A549 treated with CpdA at 1 μM for 4 hours (cell line): ENCODE results near the gene IMMT. TPM values are rescaled to one million over a fixed set of nuclear protein-coding genes. Genes with fewer than 3 reads are reported as not detected.

Experiments
- total RNA-seq: library from RNA; stranded (reverse); fragments of 200-300 nt; extraction: Qiagen RNA extraction; gene quantifications from 5 replicates; pipeline ENCODE4 v1.2.3, GENCODE V29; 2022; ENCODE audit warnings: low read depth

The IMMT gene
- 106 to 117 TPM (median 111 TPM) in 5 replicates for total RNA-seq

DNA sequence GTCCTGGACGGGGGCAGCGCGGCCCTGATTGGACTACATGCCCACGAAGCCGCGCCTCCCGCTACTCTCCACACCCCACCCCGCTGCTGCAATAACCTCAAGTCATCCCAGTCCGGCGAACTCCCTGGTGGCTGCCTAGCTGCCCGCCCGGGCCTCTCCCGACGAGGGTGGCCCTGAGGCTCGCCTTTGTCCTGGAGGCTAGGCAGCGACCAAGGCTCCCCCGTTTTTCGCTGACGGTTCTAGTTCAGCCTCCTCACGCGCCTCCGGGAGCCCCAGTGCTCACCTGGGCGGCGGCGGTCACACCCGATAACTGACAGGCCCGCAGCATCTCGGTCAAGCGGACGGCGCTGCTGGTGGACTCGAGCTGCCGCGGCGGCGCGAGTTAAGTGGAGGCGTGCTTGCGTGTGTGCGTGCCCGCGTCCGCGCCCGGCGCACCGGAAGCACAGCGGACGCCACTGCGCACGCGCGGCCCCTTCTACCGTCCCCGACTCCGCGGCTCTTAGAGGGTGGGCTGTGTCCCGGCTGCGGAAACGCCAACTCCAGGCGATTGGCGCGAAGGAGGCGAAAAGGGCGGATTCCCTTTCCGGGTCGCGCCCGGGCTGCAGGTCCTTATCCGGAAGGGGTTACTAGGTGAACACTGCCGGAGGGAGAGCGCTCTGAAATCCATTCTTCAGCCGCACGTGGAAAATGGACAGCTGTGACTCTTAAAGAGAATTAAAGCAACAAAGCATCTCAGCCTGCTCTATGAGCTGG lies at the start of gene IMMT:
Gene IMMT, minus strand, starts transcription at position 408 of the 753 bp plus-strand sequence. Its CDS starts 80 bp downstream, at position 328.

DNA sequence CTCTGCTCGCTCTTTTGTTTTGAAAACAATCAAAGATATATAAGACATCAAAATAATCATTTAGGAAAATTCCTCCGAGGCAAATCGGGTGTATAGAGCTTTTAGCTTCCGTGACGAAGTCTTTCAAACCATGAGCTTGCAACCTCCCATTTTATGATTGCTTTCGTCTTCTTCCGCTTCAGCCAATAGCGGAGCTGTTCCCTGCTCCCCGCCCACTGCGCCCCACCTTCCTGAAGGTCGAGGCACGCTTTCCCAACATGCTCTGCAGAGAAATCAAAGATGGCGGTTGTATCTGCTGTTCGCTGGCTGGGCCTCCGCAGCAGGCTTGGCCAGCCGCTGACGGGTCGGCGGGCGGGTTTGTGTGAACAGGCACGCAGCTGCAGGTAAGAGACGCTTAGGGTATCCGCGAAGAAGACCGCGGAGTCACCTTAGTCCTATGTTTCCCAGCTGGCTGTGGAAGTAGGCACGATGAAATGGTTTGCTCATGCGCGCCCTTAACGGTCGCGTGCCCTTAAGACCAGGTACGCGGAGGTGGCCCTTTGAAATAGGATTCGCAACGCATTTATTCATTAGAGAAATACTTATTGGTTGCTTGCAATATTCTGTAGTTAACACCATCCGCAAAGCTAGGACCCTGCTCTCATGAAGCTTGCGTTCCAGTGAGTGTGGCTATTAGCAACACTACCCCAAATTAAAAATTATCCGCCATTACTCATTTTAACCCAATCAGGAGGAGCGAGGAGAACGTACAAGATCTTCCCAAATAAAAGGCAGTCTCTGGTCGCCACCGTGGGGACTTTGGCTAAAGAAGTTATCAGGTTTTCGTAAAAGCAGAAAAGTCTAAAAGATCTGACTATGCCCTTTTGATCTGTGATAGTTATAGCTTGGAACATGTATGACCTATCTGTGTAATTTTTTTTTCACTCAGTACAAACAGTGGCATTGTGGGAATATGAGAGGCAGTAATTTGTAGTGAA lies 89.0 kb downstream of the IMMT start, which contains the start of gene PTCD3:
Gene PTCD3, plus strand, starts transcription at position 267 of the 977 bp plus-strand sequence. Its CDS starts 13 bp downstream, at position 280.

DNA sequence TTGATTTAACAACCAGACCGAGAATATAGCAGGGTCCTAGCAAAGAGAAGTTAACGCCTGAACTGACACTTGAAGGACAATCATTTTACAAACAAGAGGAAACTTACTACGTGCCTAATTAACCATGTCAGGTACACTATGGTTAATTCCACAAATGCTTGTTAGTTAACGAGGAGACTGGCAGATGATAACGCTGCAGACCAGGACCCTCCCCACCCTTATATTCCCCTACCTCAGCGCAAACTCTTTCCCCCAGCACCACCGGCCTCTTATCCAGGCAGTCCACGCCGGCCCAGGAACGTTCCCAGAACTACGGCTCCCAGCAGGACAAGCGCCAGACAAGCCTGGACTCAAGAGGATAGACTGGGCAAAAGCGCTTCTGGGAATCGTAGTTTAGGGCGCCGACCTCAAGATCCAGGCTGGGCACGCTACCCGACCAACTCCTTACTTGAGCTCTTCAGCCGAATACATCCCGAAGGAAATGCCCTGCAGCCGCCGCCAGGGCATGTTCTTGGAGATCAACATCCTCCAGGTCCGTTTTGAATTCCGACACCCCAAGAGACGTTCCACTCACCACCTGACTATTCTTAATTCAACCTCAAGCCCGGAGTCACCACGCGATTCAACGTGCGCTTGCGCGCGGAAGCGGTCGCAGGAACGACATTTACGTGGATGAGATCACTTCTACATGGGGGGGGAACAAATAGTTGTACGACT lies 89.9 kb downstream of the IMMT start, which contains the start of gene POLR1A:
Gene POLR1A, minus strand, starts transcription at position 635 of the 717 bp plus-strand sequence. Its CDS starts 110 bp downstream, at position 525.

Other genes starting within 250 kb of the IMMT start
- 21.7 to 27.0 TPM (median 24.9 TPM) in 5 replicates for gene POLR1A, start 89.6 kb downstream of the IMMT start, total RNA-seq
- gene PTCD3, start 89.2 kb downstream of the IMMT start, total RNA-seq = 58.8 to 113 TPM (median 72.6 TPM) in 5 replicates
- 73.0 to 108 TPM (median 74.2 TPM) in 5 replicates for gene MRPL35, start 4.0 kb upstream of the IMMT start, total RNA-seq
- gene REEP1, start 142.2 kb upstream of the IMMT start, total RNA-seq = 0.43 to 1.3 TPM (median 0.59 TPM) in 5 replicates
- 24.1 to 39.9 TPM (median 31.4 TPM) in 5 replicates for gene KDM3A, start 245.9 kb upstream of the IMMT start, total RNA-seq